Measurements from ENCODE around the gene KPNB1.

The KPNB1 gene

DNA sequence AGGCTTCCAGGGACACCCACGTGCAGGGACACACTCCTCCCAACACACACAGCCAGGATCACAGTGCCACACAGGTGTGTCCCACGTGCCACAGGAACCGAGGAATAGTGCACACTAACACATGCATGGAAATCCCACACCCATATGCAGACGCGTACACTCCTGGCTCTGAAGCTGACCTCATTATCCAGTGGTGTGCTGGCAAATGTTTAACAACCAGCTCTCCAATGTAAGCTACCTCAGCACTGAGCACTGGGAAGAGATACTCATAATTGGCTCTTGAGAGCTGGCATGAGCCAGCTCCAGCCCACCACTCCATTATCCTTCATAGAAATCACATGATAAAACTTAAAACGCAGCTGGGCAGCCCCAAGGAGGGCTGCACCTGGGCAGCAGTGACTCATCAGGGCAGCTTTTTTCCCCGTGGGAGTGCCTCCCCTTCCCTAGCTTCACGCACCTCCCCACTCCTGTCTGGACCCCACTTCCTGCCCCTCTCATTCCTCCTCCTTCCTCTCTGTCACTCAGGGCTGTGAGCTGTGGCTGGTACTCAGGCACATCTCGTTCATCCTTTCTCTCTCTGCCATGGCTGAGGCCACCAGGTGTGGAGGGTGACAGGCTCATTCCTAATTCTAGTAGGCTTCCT, 68.4 kb downstream of the KPNB1 start:
- no peak for DNase-seq (ENCODE audit: insufficient read length, low spot score)
- FAIRE-seq = no peak
- TF ChIP-seq, protein P1, sequence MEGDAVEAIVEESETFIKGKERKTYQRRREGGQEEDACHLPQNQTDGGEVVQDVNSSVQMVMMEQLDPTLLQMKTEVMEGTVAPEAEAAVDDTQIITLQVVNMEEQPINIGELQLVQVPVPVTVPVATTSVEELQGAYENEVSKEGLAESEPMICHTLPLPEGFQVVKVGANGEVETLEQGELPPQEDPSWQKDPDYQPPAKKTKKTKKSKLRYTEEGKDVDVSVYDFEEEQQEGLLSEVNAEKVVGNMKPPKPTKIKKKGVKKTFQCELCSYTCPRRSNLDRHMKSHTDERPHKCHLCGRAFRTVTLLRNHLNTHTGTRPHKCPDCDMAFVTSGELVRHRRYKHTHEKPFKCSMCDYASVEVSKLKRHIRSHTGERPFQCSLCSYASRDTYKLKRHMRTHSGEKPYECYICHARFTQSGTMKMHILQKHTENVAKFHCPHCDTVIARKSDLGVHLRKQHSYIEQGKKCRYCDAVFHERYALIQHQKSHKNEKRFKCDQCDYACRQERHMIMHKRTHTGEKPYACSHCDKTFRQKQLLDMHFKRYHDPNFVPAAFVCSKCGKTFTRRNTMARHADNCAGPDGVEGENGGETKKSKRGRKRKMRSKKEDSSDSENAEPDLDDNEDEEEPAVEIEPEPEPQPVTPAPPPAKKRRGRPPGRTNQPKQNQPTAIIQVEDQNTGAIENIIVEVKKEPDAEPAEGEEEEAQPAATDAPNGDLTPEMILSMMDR (IDR thresholded peaks at IDR 0.05; ENCODE audit: insufficient read depth, missing control alignments) = no peak

DNA sequence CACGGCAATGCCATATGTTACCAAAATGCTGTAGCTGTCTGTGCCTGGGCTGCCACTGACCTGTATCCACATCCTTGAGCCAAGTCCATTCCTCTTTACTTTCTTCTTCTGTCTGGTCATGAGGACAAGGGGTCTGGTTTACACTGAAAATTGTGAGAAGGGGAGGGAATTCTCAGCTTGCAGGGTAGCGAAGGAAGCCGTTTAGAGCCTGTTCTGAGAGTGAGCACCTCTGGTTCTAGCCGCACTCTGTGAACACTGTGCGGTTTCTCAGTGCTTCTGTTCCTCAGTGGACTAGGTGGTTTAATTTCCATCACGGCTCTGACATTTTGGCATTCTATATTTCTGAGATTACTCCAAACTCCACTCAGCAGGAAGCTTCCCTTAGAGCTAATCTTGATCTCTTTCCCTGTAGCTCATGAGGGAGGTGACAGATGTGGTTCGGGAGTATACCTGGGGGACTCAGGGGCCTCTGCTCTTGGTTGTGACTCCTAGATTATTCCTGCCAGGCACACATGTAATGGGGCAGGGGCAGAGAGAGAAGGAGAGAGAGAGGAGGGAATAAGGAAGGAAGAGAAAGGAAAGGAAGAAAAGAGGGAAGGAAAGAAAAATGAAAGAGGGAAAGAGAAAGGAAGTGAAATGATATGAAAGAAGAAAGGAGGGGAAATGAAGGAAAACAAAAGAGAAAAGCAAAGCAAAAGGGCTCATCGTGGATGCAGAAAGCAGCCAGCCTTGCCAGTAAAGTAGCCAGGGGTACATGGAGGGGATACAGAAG, 69.1 kb downstream of the KPNB1 start:
- TF ChIP-seq, protein P1 (IDR thresholded peaks at IDR 0.05; ENCODE audit: insufficient read depth, missing control alignments) = no peak
- DNase-seq (ENCODE audit: insufficient read length, low spot score) = no peak
- FAIRE-seq = no peak

DNA sequence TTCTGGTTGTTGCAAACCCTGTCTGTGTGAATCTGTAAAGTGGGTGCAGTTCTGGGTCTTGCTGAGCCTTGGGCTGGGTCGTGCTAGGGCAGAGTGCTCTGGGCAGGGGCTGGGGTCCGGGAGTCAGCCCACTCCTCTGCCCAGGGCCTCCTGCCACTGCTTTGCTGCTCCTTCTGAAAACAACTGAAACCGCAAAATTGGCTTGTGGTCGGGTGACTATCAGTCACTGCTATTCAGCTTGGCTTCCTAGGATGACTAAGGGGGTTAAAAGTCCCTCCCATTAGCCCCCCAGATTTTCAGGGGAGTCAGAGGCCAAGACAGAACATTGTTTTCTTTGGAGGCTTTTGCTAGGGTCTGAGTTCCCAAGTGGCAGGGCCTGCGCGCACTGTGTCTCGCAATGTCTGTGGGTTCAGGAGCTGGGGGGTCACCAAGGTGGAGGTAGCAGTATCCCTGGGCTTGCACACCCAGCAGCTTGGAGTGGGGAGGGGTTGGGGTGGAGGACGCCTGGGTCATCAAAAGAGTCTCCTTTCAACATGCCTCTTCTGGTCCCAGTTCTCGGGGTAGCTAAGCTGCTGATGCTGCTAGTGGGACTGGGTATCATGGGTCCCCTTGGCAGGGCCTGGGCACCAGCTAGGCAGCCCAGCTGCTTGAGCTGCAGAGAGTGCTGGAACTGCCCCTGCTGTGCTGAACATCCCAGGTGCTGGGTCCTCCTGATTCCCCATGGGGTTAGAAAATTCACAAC, 69.9 kb downstream of the KPNB1 start:
- FAIRE-seq (no peak), DNase-seq (ENCODE audit: insufficient read length, low spot score) (no peak)
- TF ChIP-seq, protein P1 (IDR thresholded peaks at IDR 0.05; ENCODE audit: insufficient read depth, missing control alignments) = no peak

DNA sequence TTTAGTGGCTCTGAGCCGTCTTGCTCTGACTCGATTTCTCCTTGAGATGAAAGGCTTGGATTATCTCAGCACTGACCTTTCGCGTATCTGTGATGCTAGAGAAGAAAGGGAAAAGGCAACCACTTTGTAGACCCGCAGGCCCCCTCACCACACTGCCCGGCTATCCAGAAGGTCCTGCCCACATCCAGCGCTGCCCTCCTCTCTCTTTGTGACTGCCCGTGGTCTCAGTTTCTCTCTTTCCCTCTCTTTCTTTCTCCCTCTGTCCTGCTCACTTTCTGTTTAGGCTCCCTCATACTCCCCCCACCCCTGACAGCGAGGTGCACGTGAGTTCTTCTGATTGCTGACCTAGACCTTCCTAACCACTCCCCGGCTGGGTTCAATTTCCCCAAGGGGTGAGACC, 70.5 kb downstream of the KPNB1 start:
- DNase-seq (ENCODE audit: insufficient read length, low spot score) (no peak), FAIRE-seq (no peak)
- TF ChIP-seq, protein P1 (IDR thresholded peaks at IDR 0.05; ENCODE audit: insufficient read depth, missing control alignments) = no peak

DNA sequence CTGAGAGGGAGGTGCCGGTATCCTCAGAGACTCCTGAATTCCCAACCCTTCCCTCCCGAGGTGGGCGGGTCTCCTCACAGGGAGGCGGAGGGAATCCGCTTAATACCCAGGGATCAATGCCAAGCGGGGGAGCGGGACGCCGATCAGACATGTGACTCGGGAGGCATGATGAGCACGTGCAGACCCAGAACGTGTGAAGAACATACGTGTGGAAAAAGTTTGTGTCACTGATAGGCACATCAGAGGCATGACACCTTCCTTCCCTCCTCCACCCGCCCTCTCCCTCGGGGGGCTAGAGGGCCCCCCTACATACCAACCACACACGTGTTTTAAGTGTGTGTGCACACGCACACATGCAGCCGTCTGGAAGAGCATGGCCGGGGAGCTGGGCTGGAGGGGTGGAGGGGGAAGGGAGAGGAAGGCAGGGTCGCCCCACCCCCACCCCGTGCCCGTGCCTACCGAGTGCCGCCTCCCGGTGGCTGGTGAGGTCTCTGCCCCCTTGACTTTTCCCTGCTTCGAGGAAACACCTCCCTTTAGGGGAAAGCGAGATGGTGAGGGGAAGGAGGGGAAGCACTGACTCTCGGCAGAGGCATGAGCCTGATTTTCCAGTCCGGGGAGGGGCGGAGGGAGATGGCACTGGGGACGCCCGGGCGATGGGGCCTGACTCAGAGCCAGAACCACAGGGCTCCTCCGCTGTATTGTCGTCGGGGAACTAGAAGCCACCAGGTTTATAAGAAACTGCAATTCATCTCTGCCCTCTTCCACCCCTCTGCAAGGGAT, 71.2 kb downstream of the KPNB1 start:
- FAIRE-seq (no peak), DNase-seq (ENCODE audit: insufficient read length, low spot score) (no peak)
- TF ChIP-seq, protein P1 (IDR thresholded peaks at IDR 0.05; ENCODE audit: insufficient read depth, missing control alignments) = no peak

DNA sequence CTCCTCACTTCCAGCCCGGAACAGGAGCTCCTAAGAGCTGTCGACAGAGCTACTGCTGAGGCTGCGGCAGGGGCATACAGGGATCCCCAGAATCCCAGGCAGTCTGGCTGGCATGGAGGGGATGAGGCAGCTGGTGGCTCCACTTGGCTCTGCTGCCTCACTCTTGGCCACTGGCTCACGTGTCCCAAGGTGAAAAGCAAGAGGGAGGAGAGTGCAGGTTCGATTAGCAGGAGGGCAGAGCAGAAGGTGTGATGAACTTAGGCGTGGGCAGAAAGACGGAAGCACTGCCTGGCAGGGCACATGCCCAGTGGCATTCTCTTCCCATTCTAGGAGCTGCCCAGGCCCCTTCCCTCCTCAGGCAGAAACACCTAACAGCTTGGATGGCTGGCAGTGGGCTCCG, 72.0 kb downstream of the KPNB1 start:
- FAIRE-seq (no peak), DNase-seq (ENCODE audit: insufficient read length, low spot score) (no peak)
- TF ChIP-seq, protein P1 (IDR thresholded peaks at IDR 0.05; ENCODE audit: insufficient read depth, missing control alignments) = no peak
